Measurements from ENCODE around the gene PTX4.

PTX4 gene

GRCh38 chr16:1523581-1524245 lies 35.0 kb upstream of the PTX4 start:
- DNase-seq = no peak

GRCh38 chr16:1520461-1520860 lies 31.7 kb upstream of the PTX4 start:
- DNase-seq = no peak

GRCh38 chr16:1519831-1520230 lies 31.1 kb upstream of the PTX4 start:
- DNase-seq = no peak

- DNase-seq = no peak
Observed at GRCh38 chr16:1518626-1519135, 29.9 kb upstream of the PTX4 start.

GRCh38 chr16:1514507-1514906 lies 25.8 kb upstream of the PTX4 start:
- DNase-seq = no peak

- no peak for DNase-seq
Observed at GRCh38 chr16:1512774-1513173, 24.0 kb upstream of the PTX4 start.

- DNase-seq = no peak
Observed at GRCh38 chr16:1511662-1512569, 23.2 kb upstream of the PTX4 start.

- DNase-seq = no peak
Observed at GRCh38 chr16:1510941-1511351, 22.2 kb upstream of the PTX4 start.

- no peak for DNase-seq
Observed at GRCh38 chr16:1510272-1510671, 21.5 kb upstream of the PTX4 start.

- DNase-seq = no peak
Observed at GRCh38 chr16:1509307-1510221, 20.8 kb upstream of the PTX4 start.

GRCh38 chr16:1508494-1509187 lies 19.9 kb upstream of the PTX4 start:
- no peak for DNase-seq

GRCh38 chr16:1506494-1507213 lies 17.9 kb upstream of the PTX4 start:
- no peak for DNase-seq

GRCh38 chr16:1505912-1506311 lies 17.2 kb upstream of the PTX4 start:
- DNase-seq = no peak

- no peak for DNase-seq
Observed at GRCh38 chr16:1505073-1505844, 16.5 kb upstream of the PTX4 start.

- DNase-seq = no peak
Observed at GRCh38 chr16:1503110-1503955, 14.6 kb upstream of the PTX4 start.

GRCh38 chr16:1502092-1503004 lies 13.6 kb upstream of the PTX4 start:
- no peak for DNase-seq

GRCh38 chr16:1501630-1502029 lies 12.9 kb upstream of the PTX4 start:
- no peak for DNase-seq

- DNase-seq = no peak
Observed at GRCh38 chr16:1500465-1501150, 11.9 kb upstream of the PTX4 start.

Measured in NCI-H524 treated with DMSO at 0.1 percent for 48 hours (cell line).